Activated T-cell treated with anti-CD3 and anti-CD28 coated beads for 4 hours (primary cell): ENCODE measurements around the gene TOM1L2.
A peak's percentile ranks its signal among the peaks of the same experiment; 100 is the strongest.

Experiments
- DNase-seq: peaks from one replicate; pipeline ENCODE4 v3.0.0-alpha.2; 2020

TOM1L2 gene

DNA sequence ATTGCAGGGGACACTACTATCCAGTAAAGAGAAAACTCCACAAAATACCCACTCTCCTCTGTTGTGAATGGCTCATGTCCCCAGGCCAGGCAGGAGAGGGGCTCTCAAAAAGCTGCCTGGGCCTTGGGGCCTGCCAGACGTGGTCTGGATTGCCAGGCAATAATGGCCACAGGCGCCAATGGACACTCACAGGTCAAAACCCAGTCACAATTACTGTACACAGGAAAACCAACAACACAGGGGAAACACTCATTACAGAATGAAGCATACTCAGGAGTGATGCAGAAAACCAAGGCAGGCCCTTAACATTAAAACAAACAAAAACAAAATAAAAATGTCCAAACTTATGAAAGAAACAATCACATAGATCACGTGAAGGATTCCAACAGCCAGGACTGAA lies 100.3 kb downstream of the TOM1L2 start:
- DNase-seq, result no peak

- DNase-seq, result no peak
These were observed 102.0 kb downstream of the TOM1L2 start for GRCh38 chr17:17870247-17870646.

DNA sequence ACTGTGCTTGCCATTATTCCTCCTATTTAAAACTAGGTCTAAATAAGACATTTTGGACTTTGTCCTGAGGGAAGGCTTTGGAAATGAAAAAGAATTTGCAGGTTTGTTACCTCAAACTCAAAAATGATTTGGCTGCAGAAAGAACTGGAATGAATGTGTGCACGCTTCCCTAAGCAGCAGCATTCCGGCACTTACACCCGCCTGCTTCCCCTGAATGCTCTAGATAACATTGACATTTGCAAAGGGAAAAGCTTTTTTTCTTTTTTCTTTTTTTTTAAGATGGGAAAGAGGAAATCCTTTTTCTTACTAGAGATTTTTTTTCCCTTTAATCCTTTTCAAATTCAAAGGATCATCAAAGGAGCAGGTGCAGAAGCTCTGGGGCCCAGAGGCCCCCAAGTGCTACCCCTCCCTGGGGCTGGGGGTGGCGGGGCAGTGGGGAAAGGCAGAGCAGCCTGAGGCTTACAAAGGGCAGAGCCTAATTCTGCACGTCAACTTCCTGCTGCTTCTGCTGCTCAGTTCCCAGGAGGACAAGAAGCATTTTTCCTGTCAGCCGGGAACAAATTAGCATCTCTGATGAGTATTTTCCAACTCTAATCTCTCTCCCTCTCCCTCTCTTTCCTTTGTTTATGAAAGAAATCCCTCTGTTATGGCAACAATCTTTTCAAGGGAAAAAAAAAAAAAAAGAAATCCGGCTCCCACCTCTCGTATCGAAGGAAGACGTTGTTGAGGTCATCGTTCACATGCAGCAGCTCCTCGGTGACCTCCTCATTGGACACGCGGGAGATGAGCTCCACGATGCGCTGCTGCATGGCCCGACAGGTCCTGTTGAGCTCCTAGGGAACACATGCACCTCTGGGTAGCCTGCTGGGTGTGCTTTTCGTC lies 103.3 kb downstream of the TOM1L2 start:
- no peak for DNase-seq

DNA sequence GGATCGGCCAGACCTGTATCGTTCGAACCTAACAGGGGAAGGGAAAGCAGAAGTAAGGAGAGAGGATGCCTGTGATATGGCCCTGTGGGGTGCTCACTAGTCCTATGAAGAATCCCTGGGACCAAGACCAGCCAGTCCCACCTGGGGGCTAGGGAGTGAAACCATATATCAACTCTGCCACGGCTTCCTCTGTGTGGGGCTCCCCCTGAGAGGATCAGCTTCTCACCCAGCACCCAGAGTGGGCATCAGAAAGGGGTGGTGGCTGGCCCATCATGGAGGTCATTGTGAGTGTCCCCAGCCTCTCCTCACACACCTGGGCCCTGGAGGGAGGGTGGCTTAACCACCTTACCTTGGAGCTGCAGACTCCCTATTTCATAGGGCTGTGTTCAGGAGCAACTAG lies 105.3 kb downstream of the TOM1L2 start:
- DNase-seq, result no peak

- no peak for DNase-seq
These were observed 105.8 kb downstream of the TOM1L2 start for GRCh38 chr17:17866425-17866824.

GRCh38 chr17:17865035-17865434 lies 107.2 kb downstream of the TOM1L2 start:
- DNase-seq, result no peak

GRCh38 chr17:17860766-17861107 lies 111.5 kb downstream of the TOM1L2 start:
- no peak for DNase-seq

DNA sequence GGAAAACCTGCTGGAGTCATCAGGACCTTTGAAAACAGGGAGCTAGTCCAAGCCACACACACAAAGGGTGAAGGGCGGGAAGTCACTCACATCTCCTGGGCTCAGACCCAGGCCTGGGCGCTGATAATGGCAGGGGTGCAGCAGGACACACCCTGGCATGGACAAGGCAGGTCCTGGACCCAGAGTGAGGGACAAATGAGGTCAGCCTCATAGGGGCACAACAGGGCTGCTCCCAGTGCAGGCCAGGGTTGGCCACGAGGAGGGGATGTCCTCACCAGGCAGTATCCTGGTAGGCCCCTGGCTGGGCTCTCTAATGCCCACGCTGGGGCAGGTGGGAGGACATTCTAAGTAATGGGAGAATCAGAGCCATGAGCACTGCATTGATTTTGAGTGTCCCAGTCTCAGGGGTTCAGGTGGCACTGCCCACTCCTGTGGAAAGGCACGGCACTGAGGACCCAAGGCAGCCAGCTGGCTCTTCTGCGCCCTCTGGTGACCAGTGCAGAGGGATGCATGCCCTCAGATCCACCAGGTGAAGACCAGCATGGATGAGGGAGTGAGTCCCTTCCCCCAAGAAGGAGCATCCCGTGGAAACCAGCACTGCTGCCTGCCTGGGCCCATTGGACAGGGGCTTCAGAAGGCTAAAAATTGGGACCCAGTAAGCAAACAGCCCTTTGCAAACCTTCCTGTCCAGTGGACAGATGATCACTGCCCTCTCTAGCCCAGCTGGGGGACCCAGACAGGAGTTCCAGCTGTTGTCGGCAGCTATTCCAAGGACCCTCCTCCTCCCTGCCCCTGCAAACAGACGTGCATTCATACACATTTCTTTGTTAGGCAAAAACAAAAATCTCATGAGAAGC lies 112.1 kb downstream of the TOM1L2 start:
- peak; percentile 59 for DNase-seq

DNA sequence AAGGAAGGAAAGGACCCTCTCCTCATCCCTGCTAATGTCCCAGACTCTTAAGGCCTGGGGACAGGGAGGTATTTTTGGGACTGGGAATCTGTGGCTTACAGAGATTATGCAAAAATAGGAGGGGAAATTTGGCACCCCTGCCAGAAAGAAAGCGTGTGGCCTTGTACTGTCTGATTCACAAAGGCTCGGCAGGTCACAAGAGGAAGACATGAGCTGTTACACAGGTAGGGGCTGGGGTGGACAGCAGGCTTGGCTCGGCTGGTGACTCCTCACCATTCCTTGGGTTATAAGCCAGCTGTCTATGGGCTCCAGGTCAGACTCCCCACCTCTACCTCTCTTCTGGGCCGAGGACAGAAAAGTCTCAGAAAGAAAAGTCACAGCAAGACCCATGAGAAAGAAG lies 114.7 kb downstream of the TOM1L2 start:
- DNase-seq, result no peak

DNA sequence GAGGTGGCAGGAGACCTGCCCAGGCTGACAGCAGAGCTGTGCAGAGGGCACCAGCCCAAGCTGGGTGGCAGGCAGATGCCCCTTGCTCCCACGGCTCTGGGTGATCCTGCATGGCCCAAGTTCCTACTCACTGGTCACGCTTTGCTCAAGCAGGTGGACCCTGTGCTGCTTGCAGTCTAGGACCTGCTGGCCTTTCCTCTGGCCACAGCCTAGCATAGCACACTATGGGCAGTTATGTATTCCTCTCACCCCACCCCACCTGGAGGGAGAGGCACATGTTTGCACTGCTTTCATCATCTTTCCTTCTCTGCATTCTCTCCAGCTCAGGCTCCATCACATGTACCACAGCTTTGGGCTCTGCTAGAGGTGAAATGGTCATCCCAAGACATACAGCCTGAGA lies 115.8 kb downstream of the TOM1L2 start:
- no peak for DNase-seq

DNA sequence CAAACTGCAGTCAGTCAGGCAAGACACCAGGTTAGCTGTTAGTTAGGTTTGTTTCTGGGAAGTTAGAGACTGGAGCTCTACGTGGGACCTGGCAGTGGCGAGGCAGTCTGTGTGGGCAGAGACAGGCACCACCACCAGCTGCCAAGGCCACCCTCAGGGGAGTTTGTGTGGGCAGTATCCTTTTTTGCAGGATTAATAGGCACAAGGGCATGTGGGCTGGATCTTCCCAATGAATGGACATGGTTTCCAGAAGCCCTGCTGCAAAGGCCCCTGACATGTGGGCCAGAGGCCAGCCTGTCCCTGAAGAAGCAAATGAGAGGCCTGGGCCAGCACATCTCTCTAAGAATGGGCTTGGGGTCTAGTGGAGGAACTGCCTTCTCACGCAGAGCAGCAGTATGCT lies 116.2 kb downstream of the TOM1L2 start:
- no peak for DNase-seq

DNA sequence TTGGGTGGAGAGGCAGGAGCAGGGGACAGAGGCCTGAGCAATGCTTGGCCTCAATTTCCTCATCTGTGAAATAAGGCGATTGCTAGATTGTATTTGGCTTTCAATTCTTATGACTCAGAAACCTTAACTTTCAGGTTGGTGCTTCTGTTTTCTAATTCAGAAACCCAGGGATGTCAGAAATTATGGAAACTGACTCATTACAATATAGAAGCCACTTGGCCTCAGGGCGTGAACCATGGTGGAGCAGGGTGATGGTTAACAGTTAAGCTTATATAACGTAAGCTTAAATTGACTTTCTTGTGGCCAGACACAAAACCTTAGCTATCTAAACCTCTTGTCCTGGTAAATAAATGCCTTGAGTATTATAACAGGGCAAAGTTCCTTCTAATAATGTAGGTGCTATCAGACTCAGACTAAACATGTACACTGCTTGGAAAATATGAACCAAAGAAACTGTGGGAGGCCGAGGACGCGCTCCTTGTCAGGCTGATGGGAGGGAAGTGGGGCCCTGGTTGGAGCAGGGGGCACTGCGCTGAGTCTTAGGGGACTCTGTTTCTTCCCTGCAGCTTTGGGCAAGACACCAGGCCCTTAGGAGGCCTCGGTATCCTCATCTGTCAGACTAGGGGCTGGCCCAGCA lies 118.3 kb downstream of the TOM1L2 start:
- no peak for DNase-seq

DNA sequence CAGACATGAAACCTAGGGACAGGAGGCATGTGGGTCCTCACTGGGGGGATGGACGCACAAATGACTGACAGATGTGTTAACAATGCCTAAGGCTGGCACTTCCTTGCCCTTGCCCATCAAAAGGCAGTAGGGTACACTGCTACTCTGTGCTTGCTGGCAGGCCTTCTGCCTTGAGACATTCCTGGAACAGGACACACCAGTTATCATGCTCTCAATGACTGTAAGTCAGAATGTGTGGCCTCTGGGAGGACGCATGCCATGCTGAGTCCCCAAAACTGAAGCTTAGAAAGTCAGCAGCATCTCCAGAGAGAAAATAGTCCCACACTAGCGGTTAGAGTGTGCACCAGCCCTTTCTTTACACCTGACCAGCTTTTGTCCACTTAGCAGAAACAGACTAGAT lies 119.3 kb downstream of the TOM1L2 start:
- DNase-seq, result no peak

DNA sequence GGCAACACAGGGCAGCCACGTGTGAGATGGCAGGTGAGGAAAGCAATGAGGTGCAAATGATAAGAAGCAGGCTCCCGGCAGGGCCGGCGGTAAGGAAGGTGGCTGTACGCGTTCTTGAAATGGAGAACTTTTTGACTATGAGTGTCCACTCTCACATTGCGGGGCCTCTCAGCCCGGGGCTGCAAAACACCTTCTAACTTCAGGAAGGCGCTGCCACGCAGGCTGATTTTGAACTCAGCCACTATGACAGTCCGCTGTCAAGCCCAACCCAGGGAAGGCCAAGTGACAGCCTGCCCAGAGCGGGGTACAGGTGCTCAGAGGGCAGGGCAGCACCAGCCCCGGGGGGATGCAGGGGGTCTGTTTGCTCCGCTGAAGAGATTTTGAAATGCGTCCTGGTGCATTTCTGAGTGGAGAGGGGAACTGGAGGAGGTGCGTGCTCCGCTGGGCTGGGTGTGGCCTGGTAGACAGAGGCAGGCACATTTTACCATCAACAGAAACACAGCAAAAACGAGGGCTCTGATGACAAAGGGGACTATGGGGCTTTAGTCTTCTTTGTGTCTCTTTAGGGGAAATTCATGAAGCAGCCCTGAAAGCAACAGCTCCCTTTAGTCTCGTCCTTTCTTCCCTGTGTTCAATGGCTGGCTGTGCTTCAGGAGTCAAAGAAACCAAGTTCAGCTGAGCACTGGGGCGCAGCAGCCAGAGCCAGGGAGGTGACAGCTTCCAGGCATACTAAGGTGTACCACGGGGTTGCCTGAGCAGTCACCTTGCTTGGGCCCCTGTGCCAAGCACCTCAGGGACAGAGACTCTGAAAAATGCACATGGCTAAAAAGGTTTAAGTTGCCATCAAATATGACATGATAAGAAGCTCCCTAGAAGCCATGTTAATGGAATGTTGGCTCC lies 120.8 kb downstream of the TOM1L2 start:
- no peak for DNase-seq

DNA sequence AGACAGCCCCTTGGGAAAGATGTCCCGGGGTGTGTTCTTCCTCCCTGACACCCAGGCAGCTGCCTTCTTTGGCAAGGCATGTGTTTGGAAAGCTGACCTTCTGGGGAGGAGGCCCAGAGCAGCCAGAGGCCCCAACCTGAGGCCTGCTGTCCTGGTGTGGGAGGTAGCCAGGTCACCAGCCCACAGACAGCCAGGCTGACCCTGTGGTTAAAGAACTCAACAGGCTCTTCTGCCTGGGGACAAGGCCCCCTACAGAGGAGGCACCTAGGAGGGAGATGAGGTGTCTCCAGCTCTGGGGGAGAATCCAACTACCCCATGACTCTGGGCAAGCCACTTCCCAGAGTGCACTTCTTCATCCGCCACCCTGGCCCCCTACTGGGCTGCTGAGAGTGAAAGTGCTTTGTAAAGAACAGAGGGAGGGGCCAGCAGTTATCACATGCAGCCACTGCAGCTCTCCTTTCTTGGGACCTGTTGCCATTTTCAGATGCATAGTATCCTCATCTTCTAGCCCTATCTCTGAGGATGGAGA lies 122.3 kb downstream of the TOM1L2 start:
- DNase-seq, result no peak

GRCh38 chr17:17849147-17849820 lies 122.9 kb downstream of the TOM1L2 start:
- DNase-seq, result peak; percentile 79

DNA sequence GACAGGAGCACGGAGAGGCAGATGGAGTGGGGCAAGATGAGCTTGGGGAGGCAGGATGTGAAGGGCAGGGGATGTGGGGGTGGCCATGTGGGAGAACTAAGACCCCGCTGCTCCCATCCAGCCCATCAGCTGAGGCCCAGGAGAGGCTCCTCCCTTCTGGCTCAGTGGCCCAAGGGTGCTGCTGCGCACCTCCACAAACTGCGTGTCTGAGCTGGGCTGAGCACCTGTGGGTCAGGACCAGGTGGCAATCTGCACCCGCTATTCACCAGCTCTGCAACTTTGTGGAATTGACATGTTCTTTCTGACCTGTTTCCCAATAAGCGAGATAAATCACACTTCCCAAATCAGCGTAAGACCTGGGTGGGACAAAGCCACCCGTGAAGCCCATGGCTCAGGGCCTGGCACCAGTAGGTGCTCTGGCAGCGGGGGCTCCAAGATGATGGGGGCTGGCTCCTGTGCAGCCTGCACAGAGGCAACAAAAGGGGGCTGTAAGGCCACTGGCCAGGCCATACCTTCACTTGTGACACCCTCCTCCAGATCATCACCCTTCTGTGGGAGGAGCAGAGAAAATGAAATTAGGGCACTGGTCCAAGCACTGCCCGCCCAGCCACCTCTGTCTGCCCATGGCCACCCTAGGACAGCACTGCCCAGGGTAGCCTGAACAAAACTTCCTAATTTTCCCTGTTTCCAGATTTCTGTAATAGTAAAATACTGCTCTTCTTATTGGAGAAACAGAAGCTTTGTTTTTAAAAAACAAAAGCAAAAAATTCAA lies 123.7 kb downstream of the TOM1L2 start:
- DNase-seq, result no peak

DNA sequence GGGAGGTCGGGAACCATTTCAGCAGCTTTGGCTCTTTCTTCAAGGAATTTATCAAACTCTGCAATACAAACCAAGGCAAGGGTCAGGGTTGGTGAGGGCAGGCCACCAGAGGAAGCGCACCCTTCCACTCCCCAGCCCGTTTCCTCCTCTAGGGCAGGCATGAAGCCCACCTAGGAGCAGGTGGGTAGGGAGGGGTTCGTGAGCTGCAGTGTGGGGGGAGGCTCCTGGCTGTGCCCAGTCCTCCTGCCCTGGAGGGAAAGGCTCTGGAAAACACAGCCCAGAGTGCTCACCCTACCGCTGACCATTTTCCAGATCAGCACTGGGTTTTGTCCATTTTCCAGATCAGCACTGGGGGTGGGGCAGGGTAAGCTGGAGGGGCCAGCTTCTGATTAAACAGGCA lies 124.5 kb downstream of the TOM1L2 start:
- DNase-seq, result no peak

DNA sequence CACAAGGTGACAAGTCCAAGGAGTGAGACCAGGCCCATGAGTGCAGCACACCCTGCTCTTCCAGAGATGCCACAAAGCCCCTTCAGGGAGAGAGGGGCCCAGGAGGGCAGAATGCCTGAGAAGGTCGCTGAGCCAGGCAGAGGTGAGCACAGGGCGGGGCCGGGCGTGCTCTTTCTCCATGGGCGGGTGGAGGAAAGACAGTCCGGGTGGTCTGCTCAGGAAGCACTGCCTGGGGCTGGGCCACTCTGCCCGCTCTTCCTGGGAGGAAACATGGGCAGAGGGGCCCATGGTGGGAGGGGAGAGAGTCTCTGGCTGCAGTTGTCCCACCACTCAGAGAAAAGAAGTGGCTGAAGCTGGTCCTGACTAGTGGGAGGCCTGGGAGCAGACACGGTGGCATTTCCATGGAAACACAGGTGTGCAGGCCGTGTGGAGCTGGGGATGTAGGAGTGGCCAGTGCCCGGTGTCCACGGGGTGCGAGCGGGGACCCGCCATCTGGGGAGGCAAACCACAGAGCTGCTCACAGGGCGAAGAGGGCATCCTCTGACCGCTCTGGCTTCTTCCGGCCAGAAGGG lies 125.0 kb downstream of the TOM1L2 start:
- no peak for DNase-seq

DNA sequence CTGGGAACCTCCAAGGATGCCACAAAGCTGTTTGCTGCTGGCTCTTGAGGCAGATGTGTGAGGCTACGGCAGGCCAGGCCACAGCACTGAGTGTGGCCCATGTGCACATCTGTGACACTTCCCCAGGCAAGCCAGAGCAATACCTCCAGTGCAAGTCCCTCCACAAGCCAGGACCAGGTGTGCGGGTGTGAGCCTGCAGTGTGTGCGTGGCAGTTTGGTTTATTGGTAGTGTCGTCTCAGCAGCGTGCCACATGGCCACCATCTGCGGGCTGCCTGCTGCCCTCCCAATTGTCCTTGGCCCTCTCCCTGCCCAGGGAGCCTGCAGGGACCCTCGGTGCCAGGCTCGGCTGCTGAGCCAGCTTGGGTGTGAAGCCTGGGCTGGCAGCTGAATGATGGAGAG lies 125.6 kb downstream of the TOM1L2 start:
- DNase-seq, result no peak

GRCh38 chr17:17846003-17846402 lies 126.2 kb downstream of the TOM1L2 start:
- no peak for DNase-seq
